ENCODE measurements around the gene PIAS4.
A peak's percentile ranks its signal among the peaks of the same experiment; 100 is the strongest.

- no peak for TF ChIP-seq EZH2 (IDR thresholded peaks at IDR 0.05; ENCODE audit: borderline replicate concordance, low read depth, low read length, severe bottlenecking)
- peak in 1 of 2 donors; percentile 1 for TF ChIP-seq CTCF (IDR thresholded peaks at IDR 0.05; ENCODE audit: extremely low read depth in 1 of 2, insufficient read depth in 1 of 2, low read depth in 1 of 2, low read length in 2 of 2)
- no peak for TF ChIP-seq POLR2A (IDR thresholded peaks at IDR 0.05; ENCODE audit: low read depth, low read length)
- TF ChIP-seq POLR2AphosphoS5 (IDR thresholded peaks at IDR 0.05; ENCODE audit: insufficient read depth, low read depth, low read length): no peak
- TF ChIP-seq MYC (IDR thresholded peaks at IDR 0.05; ENCODE audit: low read depth, low read length): no peak
Measured at GRCh38 chr19:4066176-4066606, 58.7 kb downstream of the PIAS4 start.
